ENCODE data around the gene PCTP. TPM values are rescaled to one million over a fixed set of nuclear protein-coding genes. Genes with fewer than 3 reads are reported as not detected.

Gene PCTP
- total and polyA plus RNA-seq, 9 of the 15 experiments (the other 6 are each of a cell fraction or from before 2014, with no cell fraction given), result 10.9 to 62.3 (median 41.2) TPM

GRCh38 chr17:55750750-55751657 is at the start of gene PCTP (continued):
- TF ChIP-seq NR2C1 (IDR thresholded peaks at IDR 0.05) (peak; percentile 77), NR2C1 (tag; IDR thresholded peaks at IDR 0.05) (peak; percentile 78), ZC3H4 (CRISPR knock-in tag; IDR thresholded peaks at IDR 0.05; ENCODE audit: borderline replicate concordance) (no peak), SPI1 (IDR thresholded peaks at IDR 0.05; ENCODE audit: borderline replicate concordance, low read depth, low read length) (no peak), TEAD4 (IDR thresholded peaks at IDR 0.05; ENCODE audit: low read length) (no peak), TEAD4 (CRISPR knock-in tag; IDR thresholded peaks at IDR 0.05; ENCODE audit: borderline replicate concordance) (no peak), ZNF140 (CRISPR knock-in tag; IDR thresholded peaks at IDR 0.05) (no peak), MED1 (CRISPR knock-in tag; IDR thresholded peaks at IDR 0.05; ENCODE audit: borderline replicate concordance) (no peak), ARID3A (IDR thresholded peaks at IDR 0.05; ENCODE audit: borderline replicate concordance, low read depth, low read length) (no peak), MCM5 (IDR thresholded peaks at IDR 0.05; ENCODE audit: low read depth) (no peak), ZNF174 (CRISPR knock-in tag; IDR thresholded peaks at IDR 0.05) (no peak), TARDBP (IDR thresholded peaks at IDR 0.05) (no peak), ASH1L (IDR thresholded peaks at IDR 0.05; ENCODE audit: borderline replicate concordance, low read depth, partially characterized antibody) (no peak), ARHGAP35 (IDR thresholded peaks at IDR 0.05; ENCODE audit: partially characterized antibody) (no peak), ZNF785 (CRISPR knock-in tag; IDR thresholded peaks at IDR 0.05) (no peak)
- TF ChIP-seq, protein P1, sequence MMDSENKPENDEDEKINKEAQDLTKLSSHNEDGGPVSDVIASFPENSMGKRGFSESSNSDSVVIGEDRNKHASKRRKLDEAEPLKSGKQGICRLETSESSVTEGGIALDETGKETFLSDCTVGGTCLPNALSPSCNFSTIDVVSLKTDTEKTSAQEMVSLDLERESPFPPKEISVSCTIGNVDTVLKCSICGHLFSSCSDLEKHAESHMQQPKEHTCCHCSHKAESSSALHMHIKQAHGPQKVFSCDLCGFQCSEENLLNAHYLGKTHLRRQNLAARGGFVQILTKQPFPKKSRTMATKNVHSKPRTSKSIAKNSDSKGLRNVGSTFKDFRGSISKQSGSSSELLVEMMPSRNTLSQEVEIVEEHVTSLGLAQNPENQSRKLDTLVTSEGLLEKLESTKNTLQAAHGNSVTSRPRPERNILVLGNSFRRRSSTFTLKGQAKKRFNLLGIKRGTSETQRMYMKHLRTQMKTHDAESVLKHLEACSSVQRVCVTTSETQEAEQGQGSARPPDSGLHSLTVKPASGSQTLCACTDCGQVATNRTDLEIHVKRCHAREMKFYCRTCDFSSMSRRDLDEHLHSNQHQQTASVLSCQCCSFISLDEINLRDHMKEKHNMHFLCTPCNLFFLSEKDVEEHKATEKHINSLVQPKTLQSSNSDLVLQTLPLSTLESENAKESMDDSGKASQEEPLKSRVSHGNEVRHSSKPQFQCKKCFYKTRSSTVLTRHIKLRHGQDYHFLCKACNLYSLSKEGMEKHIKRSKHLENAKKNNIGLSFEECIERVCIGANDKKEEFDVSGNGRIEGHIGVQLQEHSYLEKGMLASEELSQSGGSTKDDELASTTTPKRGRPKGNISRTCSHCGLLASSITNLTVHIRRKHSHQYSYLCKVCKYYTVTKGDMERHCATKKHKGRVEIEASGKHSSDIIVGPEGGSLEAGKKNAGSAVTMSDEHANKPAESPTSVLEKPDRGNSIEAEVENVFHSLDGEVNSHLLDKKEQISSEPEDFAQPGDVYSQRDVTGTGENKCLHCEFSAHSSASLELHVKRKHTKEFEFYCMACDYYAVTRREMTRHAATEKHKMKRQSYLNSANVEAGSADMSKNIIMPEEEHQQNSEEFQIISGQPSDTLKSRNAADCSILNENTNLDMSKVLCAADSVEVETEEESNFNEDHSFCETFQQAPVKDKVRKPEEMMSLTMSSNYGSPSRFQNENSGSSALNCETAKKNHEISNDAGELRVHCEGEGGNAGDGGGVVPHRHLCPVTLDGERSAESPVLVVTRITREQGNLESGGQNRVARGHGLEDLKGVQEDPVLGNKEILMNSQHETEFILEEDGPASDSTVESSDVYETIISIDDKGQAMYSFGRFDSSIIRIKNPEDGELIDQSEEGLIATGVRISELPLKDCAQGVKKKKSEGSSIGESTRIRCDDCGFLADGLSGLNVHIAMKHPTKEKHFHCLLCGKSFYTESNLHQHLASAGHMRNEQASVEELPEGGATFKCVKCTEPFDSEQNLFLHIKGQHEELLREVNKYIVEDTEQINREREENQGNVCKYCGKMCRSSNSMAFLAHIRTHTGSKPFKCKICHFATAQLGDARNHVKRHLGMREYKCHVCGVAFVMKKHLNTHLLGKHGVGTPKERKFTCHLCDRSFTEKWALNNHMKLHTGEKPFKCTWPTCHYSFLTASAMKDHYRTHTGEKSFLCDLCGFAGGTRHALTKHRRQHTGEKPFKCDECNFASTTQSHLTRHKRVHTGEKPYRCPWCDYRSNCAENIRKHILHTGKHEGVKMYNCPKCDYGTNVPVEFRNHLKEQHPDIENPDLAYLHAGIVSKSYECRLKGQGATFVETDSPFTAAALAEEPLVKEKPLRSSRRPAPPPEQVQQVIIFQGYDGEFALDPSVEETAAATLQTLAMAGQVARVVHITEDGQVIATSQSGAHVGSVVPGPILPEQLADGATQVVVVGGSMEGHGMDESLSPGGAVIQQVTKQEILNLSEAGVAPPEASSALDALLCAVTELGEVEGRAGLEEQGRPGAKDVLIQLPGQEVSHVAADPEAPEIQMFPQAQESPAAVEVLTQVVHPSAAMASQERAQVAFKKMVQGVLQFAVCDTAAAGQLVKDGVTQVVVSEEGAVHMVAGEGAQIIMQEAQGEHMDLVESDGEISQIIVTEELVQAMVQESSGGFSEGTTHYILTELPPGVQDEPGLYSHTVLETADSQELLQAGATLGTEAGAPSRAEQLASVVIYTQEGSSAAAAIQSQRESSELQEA (IDR thresholded peaks at IDR 0.05; ENCODE audit: low read depth), result no peak
